ENCODE measurements around the gene DAB2IP. TPM values are rescaled to one million over a fixed set of nuclear protein-coding genes. Genes with fewer than 3 reads are reported as not detected.

Gene DAB2IP
- total RNA-seq, 2 donors from 2014 or later = 70.7 to 71.0 TPM

- no peaks in the 10 kb centered on the region for H3K27me3 Mint-ChIP-seq (ENCODE audit: insufficient read depth)
- peak; percentile 75 for DNase-seq
These were observed 57.5 kb downstream of the DAB2IP start for GRCh38 chr9:121708768-121709488.

GRCh38 chr9:121709798-121710197 is 58.4 kb downstream of the DAB2IP start:
- TF ChIP-seq CTCF (conservative IDR thresholded peaks at IDR 0.05) = no peak
- no peaks in the 10 kb centered on the region for H3K9me3 ChIP-seq (ENCODE audit: control insufficient read depth, low read length)
- Mint-ChIP-seq H3K4me3 (no peak overlapping the region), H3K27me3 (ENCODE audit: insufficient read depth) (no peaks in the 10 kb centered on the region), H3K9me3 (no peaks in the 10 kb centered on the region), H3K27ac (no peak overlapping the region), H3K4me1 (no peaks in the 10 kb centered on the region), H3K36me3 (ENCODE audit: low read depth) (peaks cover 24% of the 10 kb centered on the region)
- no peaks in the 10 kb centered on the region for H3K4me1 ChIP-seq (ENCODE audit: control insufficient read depth, insufficient read depth, low read length)
- no peak overlapping the region for H3K27ac ChIP-seq (ENCODE audit: low read depth, low read length)
- DNase-seq = no peak
- no peaks in the 10 kb centered on the region for H3K27me3 ChIP-seq (ENCODE audit: control insufficient read depth, insufficient read depth, low read length, poor library complexity, severe bottlenecking)
- no peak overlapping the region for H3K4me3 ChIP-seq (ENCODE audit: low read length)
- peaks cover 18% of the 10 kb centered on the region for H3K36me3 ChIP-seq (ENCODE audit: control insufficient read depth, insufficient read depth, low read length)
- WGBS, 2 experiments (ENCODE audit: insufficient coverage in 1 of 2, insufficient read length in 1 of 2) = 87 to 92% methylated on average over 3 to 4 of the region's 4 CpGs
- no peak overlapping the region for H3K9ac ChIP-seq (ENCODE audit: extremely low read depth, low read length, poor library complexity, severe bottlenecking)

More at GRCh38 chr9:121708768-121709488, 57.5 kb downstream of the DAB2IP start:
- no peak overlapping the region for H3K4me3 ChIP-seq (ENCODE audit: low read length)
- H3K36me3 ChIP-seq (ENCODE audit: control insufficient read depth, insufficient read depth, low read length) = peaks cover 18% of the 10 kb centered on the region
- TF ChIP-seq CTCF (conservative IDR thresholded peaks at IDR 0.05) = no peak
- no peaks in the 10 kb centered on the region for H3K9me3 Mint-ChIP-seq
- H3K27ac Mint-ChIP-seq = no peak overlapping the region
- 90 to 92% methylated on average over 12 to 14 of the region's 14 CpGs for WGBS, 2 experiments (ENCODE audit: insufficient coverage in 1 of 2, insufficient read length in 1 of 2)
- no peak overlapping the region for H3K4me3 Mint-ChIP-seq
- H3K4me1 Mint-ChIP-seq = no peaks in the 10 kb centered on the region
- H3K4me1 ChIP-seq (ENCODE audit: control insufficient read depth, insufficient read depth, low read length) = no peaks in the 10 kb centered on the region
- no peaks in the 10 kb centered on the region for H3K27me3 ChIP-seq (ENCODE audit: control insufficient read depth, insufficient read depth, low read length, poor library complexity, severe bottlenecking)
- no peak overlapping the region for H3K27ac ChIP-seq (ENCODE audit: low read depth, low read length)
- peaks cover 19% of the 10 kb centered on the region for H3K36me3 Mint-ChIP-seq (ENCODE audit: low read depth)
- H3K9ac ChIP-seq (ENCODE audit: extremely low read depth, low read length, poor library complexity, severe bottlenecking) = no peak overlapping the region
- H3K9me3 ChIP-seq (ENCODE audit: control insufficient read depth, low read length) = no peaks in the 10 kb centered on the region

- no peak overlapping the region for H3K27ac Mint-ChIP-seq
- peaks cover 24% of the 10 kb centered on the region for H3K36me3 Mint-ChIP-seq (ENCODE audit: low read depth)
- Histone ChIP-seq H3K4me1 (ENCODE audit: control insufficient read depth, insufficient read depth, low read length) (no peaks in the 10 kb centered on the region), H3K9ac (ENCODE audit: extremely low read depth, low read length, poor library complexity, severe bottlenecking) (no peak overlapping the region), H3K36me3 (ENCODE audit: control insufficient read depth, insufficient read depth, low read length) (peaks cover 11% of the 10 kb centered on the region), H3K9me3 (ENCODE audit: control insufficient read depth, low read length) (no peaks in the 10 kb centered on the region), H3K4me3 (ENCODE audit: low read length) (no peak overlapping the region), H3K27ac (ENCODE audit: low read depth, low read length) (no peak overlapping the region), H3K27me3 (ENCODE audit: control insufficient read depth, insufficient read depth, low read length, poor library complexity, severe bottlenecking) (no peaks in the 10 kb centered on the region)
- H3K9me3 Mint-ChIP-seq = no peaks in the 10 kb centered on the region
- H3K27me3 Mint-ChIP-seq (ENCODE audit: insufficient read depth) = no peaks in the 10 kb centered on the region
- no peak for DNase-seq
- no peak for TF ChIP-seq CTCF (conservative IDR thresholded peaks at IDR 0.05)
- H3K4me1 Mint-ChIP-seq = no peaks in the 10 kb centered on the region
- H3K4me3 Mint-ChIP-seq = no peak overlapping the region
These were observed 59.8 kb downstream of the DAB2IP start for GRCh38 chr9:121711281-121711680.
